Epithelial cell of proximal tubule (primary cell): Measurements from ENCODE around the gene NAA10. TPM values are rescaled to one million over a fixed set of nuclear protein-coding genes. Genes with fewer than 3 reads are reported as not detected.

ENCODE experiments used
- DNase-seq: peaks from one replicate; pipeline ENCODE4 v3.0.0-alpha.2; 2011; ENCODE audit warnings: low read depth
- H3K4me3 ChIP-seq: 2 replicates; pipeline ENCODE4 v1.5.1; 2011; ENCODE audit warnings: low read depth, mild to moderate bottlenecking, low read length
- CTCF ChIP-seq: conservative IDR thresholded peaks from 2 replicates; pipeline ENCODE4 v1.5.1; 2012; ENCODE audit warnings: low read depth, mild to moderate bottlenecking, low read length
- total RNA-seq: library from RNA; depleted of rRNA; stranded (reverse); fragments of >200 nt; gene quantifications from 2 replicates; pipeline ENCODE4 v1.2.3, GENCODE V29; 2015

Gene NAA10
- total RNA-seq, 1 donor from 2014 or later = 88.0 TPM

- DNase-seq = no peak
- H3K4me3 ChIP-seq = peak overlapping the region; percentile 62
- TF ChIP-seq CTCF = no peak
Measured at GRCh38 chrX:153973127-153974002, 38.5 kb upstream of the NAA10 start.

GRCh38 chrX:153972368-153973126, 37.7 kb upstream of the NAA10 start, which contains the start of gene TMEM187:
Gene TMEM187, plus strand, starts transcription at chrX:153972754. Its CDS starts 9,309 bp downstream, at chrX:153982063.
- H3K4me3 ChIP-seq = peak within 1 kb of the TSS; percentile 83
- no peak for TF ChIP-seq CTCF
- no peak for DNase-seq

GRCh38 chrX:153971450-153972367, 36.9 kb upstream of the NAA10 start, which contains the start of gene HCFC1:
Gene HCFC1, minus strand, starts transcription at chrX:153971818. Its CDS starts 978 bp downstream, at chrX:153970840.
- peak; percentile 18 for DNase-seq
- no peak for TF ChIP-seq CTCF
- H3K4me3 ChIP-seq = peak within 1 kb of the TSS; percentile 83

- peak overlapping the region; percentile 83 for H3K4me3 ChIP-seq
- TF ChIP-seq CTCF = no peak
- DNase-seq = no peak
Measured at GRCh38 chrX:153971124-153971449, 36.2 kb upstream of the NAA10 start.

GRCh38 chrX:153970357-153971123, 35.7 kb upstream of the NAA10 start:
- no peak for DNase-seq
- H3K4me3 ChIP-seq = peak overlapping the region; percentile 83
- TF ChIP-seq CTCF = no peak

- no peak for TF ChIP-seq CTCF
- peak overlapping the region; percentile 83 for H3K4me3 ChIP-seq
- no peak for DNase-seq
Measured at GRCh38 chrX:153969904-153970356, 35.1 kb upstream of the NAA10 start.
